Spinal cord (tissue), 10 donors: ENCODE measurements around the gene ZNF304. TPM values are rescaled to one million over a fixed set of nuclear protein-coding genes. Genes with fewer than 3 reads are reported as not detected.

Experiments used
- DNase-seq, 6 donors: peaks; one replicate each; pipeline versions ENCODE4 v3.0.0 to v3.0.0-alpha.2; 2013 to 2015; ENCODE audit warnings: low spot score in 6 of 6, low read depth in 4 of 6
- H3K27ac ChIP-seq: one replicate; pipeline ENCODE4 v1.5.1; 2013; ENCODE audit warnings: low read depth, low read length, control low read depth
- H3K27me3 ChIP-seq: one replicate; pipeline ENCODE4 v1.6.1; 2013; ENCODE audit warnings: low read length; ENCODE audit not compliant: control insufficient read depth, insufficient read depth
- H3K36me3 ChIP-seq: one replicate; pipeline ENCODE4 v1.6.1; 2013; ENCODE audit warnings: low read length; ENCODE audit not compliant: control insufficient read depth, insufficient read depth
- H3K4me1 ChIP-seq: one replicate; pipeline ENCODE4 v1.6.1; 2013; ENCODE audit warnings: low read length; ENCODE audit not compliant: control insufficient read depth, insufficient read depth
- H3K4me3 ChIP-seq: one replicate; pipeline ENCODE4 v1.5.1; 2013; ENCODE audit warnings: low read depth, low read length, control low read depth
- H3K9me3 ChIP-seq: one replicate; pipeline ENCODE4 v1.6.1; 2013; ENCODE audit warnings: low read length; ENCODE audit not compliant: control insufficient read depth, insufficient read depth
- WGBS: methylation state at CpG from one replicate; pipeline ENCODE4 v1.1.5; 2013; ENCODE audit warnings: missing lambda C conversion rate; ENCODE audit not compliant: insufficient coverage; 5-methylcytosine and 5-hydroxymethylcytosine counted together
- polyA plus RNA-seq, 2 donors: library from polyadenylated mRNA; unstranded; fragments of 120-200 nt; gene quantifications; one replicate each; pipeline ENCODE4 v1.2.1, GENCODE V29; 2013; ENCODE audit not compliant: insufficient read length in 2 of 2
- total RNA-seq, 2 donors: library from RNA; depleted of rRNA in 1 of 2; stranded (reverse); fragments of 120-200 nt in 1 of 2; fragments of >200 nt in 1 of 2; gene quantifications; one replicate each; pipeline versions ENCODE4 v1.2.3 to v1.2.4, GENCODE V29; 2013 to 2014
- donor health status: healthy.

Gene ZNF304
- total and polyA plus RNA-seq, 4 donors: 12.8 to 18.6 (median 13.8) TPM

- DNase-seq: peak in 2 of 6 donors; percentile 66 to 78
- 0% methylated on average over 7 of the region's 8 CpGs for WGBS
- Histone ChIP-seq H3K4me1 (peaks cover 3% of the 10 kb centered on the region), H3K36me3 (peaks cover 8% of the 10 kb centered on the region), H3K27me3 (no peaks in the 10 kb centered on the region), H3K9me3 (no peaks in the 10 kb centered on the region), H3K27ac (no peak overlapping the region), H3K4me3 (no peak overlapping the region)
These were observed 55.5 kb downstream of the ZNF304 start for GRCh38 chr19:57406516-57407123.

Other genes starting within 250 kb of the ZNF304 start
- gene USP29, start 231.3 kb upstream of the ZNF304 start, total RNA-seq: under 1 TPM; 0.06 to 0.10 TPM
- gene USP29, start 231.3 kb upstream of the ZNF304 start, polyA plus RNA-seq: under 1 TPM; 0.14 to 0.63 TPM
- not detected for gene ZIM3, start 206.1 kb upstream of the ZNF304 start, total RNA-seq
- under 1 TPM in 1 of 2 donors, not detected in 1; 0.06 TPM for gene ZIM3, start 206.1 kb upstream of the ZNF304 start, polyA plus RNA-seq
- gene DUXA, start 183.8 kb upstream of the ZNF304 start, total RNA-seq: not detected
- not detected for gene DUXA, start 183.8 kb upstream of the ZNF304 start, polyA plus RNA-seq
- 10 to 100 TPM; 25.8 to 53.1 TPM for gene ZNF264, start 159.8 kb upstream of the ZNF304 start, total RNA-seq
- gene ZNF264, start 159.8 kb upstream of the ZNF304 start, polyA plus RNA-seq: 10 to 100 TPM; 11.7 to 19.1 TPM
- gene AURKC, start 120.2 kb upstream of the ZNF304 start, total RNA-seq: 1 to 10 TPM; 1.5 TPM
- 1 to 10 TPM; 1.8 to 4.0 TPM for gene AURKC, start 120.2 kb upstream of the ZNF304 start, polyA plus RNA-seq
- 10 to 100 TPM; 29.3 to 32.8 TPM for gene ZNF805, start 110.6 kb upstream of the ZNF304 start, total RNA-seq
- 1 to 10 TPM; 3.6 to 3.9 TPM for gene ZNF805, start 110.6 kb upstream of the ZNF304 start, polyA plus RNA-seq
- 100 to 1,000 TPM in 1 of 2 donors, 10 to 100 TPM in 1; 80.1 to 135 TPM for gene ZNF460, start 70.8 kb upstream of the ZNF304 start, total RNA-seq
- 1 to 10 TPM; 2.8 to 4.3 TPM for gene ZNF460, start 70.8 kb upstream of the ZNF304 start, polyA plus RNA-seq
- gene ZNF543, start 30.8 kb upstream of the ZNF304 start, total RNA-seq: 10 to 100 TPM; 18.7 to 23.3 TPM
- 1 to 10 TPM; 5.0 to 6.8 TPM for gene ZNF543, start 30.8 kb upstream of the ZNF304 start, polyA plus RNA-seq
- 10 to 100 TPM; 16.4 to 20.0 TPM for gene TRAPPC2B, start 12.3 kb downstream of the ZNF304 start, total RNA-seq
- 10 to 100 TPM; 13.7 to 14.7 TPM for gene TRAPPC2B, start 12.3 kb downstream of the ZNF304 start, polyA plus RNA-seq
- gene ZNF547, start 12.3 kb downstream of the ZNF304 start, total RNA-seq: 1 to 10 TPM; 5.6 to 8.0 TPM
- 1 to 10 TPM; 8.0 to 9.3 TPM for gene ZNF547, start 12.3 kb downstream of the ZNF304 start, polyA plus RNA-seq
- 10 to 100 TPM; 33.6 to 34.2 TPM for gene ZNF548, start 38.6 kb downstream of the ZNF304 start, total RNA-seq
- gene ZNF548, start 38.6 kb downstream of the ZNF304 start, polyA plus RNA-seq: 10 to 100 TPM; 21.1 to 24.4 TPM
- 10 to 100 TPM; 20.9 to 24.7 TPM for gene ZNF17, start 59.9 kb downstream of the ZNF304 start, total RNA-seq
- 10 to 100 TPM in 1 of 2 donors, 1 to 10 TPM in 1; 9.1 to 15.2 TPM for gene ZNF17, start 59.9 kb downstream of the ZNF304 start, polyA plus RNA-seq
- 10 to 100 TPM; 14.7 to 18.7 TPM for gene ZNF749, start 84.1 kb downstream of the ZNF304 start, total RNA-seq
- 10 to 100 TPM; 12.4 to 13.6 TPM for gene ZNF749, start 84.1 kb downstream of the ZNF304 start, polyA plus RNA-seq
- gene VN1R1, start 105.9 kb downstream of the ZNF304 start, total RNA-seq: 1 to 10 TPM; 3.5 TPM
- 1 to 10 TPM; 6.2 to 9.5 TPM for gene VN1R1, start 105.9 kb downstream of the ZNF304 start, polyA plus RNA-seq
- 10 to 100 TPM; 40.4 to 46.7 TPM for gene ZNF772, start 126.3 kb downstream of the ZNF304 start, total RNA-seq
- 10 to 100 TPM; 19.6 to 22.5 TPM for gene ZNF772, start 126.3 kb downstream of the ZNF304 start, polyA plus RNA-seq
- gene ZNF419, start 136.5 kb downstream of the ZNF304 start, total RNA-seq: 10 to 100 TPM; 15.6 to 23.3 TPM
- gene ZNF419, start 136.5 kb downstream of the ZNF304 start, polyA plus RNA-seq: 10 to 100 TPM; 17.3 to 23.2 TPM
- 10 to 100 TPM; 19.8 to 21.2 TPM for gene ZNF773, start 148.7 kb downstream of the ZNF304 start, total RNA-seq
- 10 to 100 TPM; 14.6 to 16.0 TPM for gene ZNF773, start 148.7 kb downstream of the ZNF304 start, polyA plus RNA-seq
- 10 to 100 TPM; 13.9 to 14.5 TPM for gene ZNF549, start 176.1 kb downstream of the ZNF304 start, total RNA-seq
- 10 to 100 TPM; 12.6 to 17.2 TPM for gene ZNF549, start 176.1 kb downstream of the ZNF304 start, polyA plus RNA-seq
- 10 to 100 TPM; 11.1 to 16.8 TPM for gene ZNF550, start 208.6 kb downstream of the ZNF304 start, total RNA-seq
- 10 to 100 TPM; 10.8 to 15.7 TPM for gene ZNF550, start 208.6 kb downstream of the ZNF304 start, polyA plus RNA-seq
- gene ZNF416, start 227.6 kb downstream of the ZNF304 start, total RNA-seq: 10 to 100 TPM in 1 of 2 donors, 1 to 10 TPM in 1; 7.3 to 10.9 TPM
- gene ZNF416, start 227.6 kb downstream of the ZNF304 start, polyA plus RNA-seq: 1 to 10 TPM; 6.2 to 7.5 TPM
- gene ZIK1, start 232.9 kb downstream of the ZNF304 start, total RNA-seq: 10 to 100 TPM; 17.4 to 19.2 TPM
- gene ZIK1, start 232.9 kb downstream of the ZNF304 start, polyA plus RNA-seq: 10 to 100 TPM; 11.6 to 14.2 TPM
- gene ZNF530, start 248.6 kb downstream of the ZNF304 start, total RNA-seq: 1 to 10 TPM; 5.2 to 7.9 TPM
- 1 to 10 TPM; 5.7 to 7.1 TPM for gene ZNF530, start 248.6 kb downstream of the ZNF304 start, polyA plus RNA-seq